GM21576 (cell line): ENCODE measurements around the gene AAK1.

ENCODE experiments used
- ATAC-seq: cut with Tn5 transposase; IDR thresholded peaks from one replicate; pipeline ENCODE4 v1.9.1; 2021; ENCODE audit warnings: mild to moderate bottlenecking, moderate library complexity; ENCODE audit not compliant: unreplicated experiment

The AAK1 gene

DNA sequence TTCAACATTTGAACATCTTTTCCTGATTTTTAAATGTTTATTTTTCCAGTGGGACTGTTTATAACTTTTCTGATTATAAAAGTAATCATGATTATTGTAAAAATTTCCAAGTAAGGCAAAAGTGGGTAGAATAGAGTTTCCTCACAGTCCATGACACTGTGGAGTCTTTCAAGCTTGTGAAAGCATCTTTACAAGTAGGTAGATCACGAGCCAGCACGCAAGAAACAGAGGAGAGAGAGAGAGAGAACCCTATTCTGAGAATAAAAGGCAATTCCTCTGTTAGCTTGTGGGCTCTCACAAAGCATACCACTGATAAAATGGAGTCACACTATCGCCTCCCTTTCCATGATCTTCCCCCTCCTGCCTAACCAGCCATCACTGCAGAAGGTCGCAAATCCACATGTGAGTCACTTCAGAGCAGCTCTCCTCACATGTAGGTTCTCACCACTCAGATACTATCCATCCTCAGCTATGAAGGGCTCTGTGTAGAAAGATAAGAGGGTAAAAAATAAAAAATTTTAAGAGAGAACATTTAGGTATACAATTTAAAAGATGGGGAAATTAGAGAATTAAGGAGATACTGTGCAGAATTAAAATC lies 40.3 kb downstream of the AAK1 start:
- ATAC-seq: no peak

DNA sequence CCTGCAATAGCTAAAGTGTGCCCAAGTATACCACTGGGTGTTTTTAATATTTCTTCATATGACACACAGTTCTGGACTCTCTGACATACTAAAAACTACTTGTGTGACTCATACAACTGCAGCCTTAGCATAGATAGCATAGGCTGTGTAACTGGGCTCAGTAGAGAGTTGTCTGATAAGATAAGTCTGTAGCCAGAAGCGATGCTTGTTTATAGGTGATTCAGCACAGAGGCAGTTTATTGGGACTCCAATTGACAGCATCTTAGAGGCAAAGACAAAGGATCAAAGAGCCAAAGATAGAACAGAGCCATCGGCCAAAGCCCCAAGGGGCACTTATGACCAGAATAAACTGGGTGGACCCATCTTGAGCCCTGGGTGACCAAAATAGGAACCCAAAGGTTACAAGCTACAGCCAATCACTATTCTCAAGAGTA lies 42.3 kb downstream of the AAK1 start:
- ATAC-seq: no peak

DNA sequence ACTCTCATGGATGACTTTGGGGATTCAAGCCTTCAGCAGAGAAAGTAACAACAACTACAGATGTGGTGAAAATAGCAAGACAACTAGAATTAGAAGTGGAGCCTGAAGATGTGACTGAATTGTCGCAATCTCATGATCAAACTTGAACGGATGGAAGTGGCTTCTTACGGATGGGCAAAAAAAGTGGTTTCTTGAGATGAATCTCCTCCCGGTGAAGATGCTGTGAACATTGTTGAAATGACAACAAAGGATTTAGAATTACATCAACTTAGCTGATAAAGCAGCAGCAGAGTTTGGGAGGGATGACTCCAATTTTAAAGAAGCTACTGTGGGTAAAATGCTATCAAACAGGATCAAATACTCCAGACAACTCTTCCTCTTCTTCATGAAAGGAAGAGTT lies 43.1 kb downstream of the AAK1 start:
- no peak for ATAC-seq

DNA sequence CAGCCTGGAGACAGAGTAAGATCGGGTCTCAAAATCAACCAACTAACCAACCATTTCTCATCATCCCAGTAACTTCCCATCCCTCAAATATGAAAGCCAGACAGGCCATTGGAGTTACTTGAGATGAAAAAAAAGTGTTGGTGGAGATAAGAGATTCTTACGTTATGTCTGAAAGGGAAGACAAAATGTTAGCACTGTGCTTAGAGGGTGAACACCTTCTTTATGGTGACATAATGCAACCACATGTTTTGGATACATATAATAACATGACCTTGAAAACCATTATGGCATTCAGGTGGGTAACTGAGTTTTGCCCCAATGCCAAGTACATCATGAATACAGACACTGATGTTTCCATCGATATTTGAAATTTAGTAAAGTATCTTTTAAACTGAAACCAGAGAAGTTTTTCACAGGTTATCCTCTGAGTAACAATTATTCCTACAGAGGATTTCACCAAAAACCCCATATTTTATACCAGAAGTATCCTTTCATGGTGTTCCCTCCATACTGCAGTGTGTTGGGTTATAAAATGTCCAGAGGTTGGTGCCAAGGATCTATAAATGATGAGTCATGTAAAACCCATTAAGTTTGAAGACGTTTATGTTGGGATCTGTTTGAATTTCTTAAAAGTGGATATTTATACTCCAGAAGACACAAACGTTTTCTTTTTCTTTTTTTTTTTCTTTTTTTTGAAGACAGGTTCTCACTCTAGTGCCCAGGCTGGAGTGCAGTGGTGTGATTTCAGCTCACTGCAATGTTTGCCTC lies 45.5 kb downstream of the AAK1 start:
- ATAC-seq: no peak

DNA sequence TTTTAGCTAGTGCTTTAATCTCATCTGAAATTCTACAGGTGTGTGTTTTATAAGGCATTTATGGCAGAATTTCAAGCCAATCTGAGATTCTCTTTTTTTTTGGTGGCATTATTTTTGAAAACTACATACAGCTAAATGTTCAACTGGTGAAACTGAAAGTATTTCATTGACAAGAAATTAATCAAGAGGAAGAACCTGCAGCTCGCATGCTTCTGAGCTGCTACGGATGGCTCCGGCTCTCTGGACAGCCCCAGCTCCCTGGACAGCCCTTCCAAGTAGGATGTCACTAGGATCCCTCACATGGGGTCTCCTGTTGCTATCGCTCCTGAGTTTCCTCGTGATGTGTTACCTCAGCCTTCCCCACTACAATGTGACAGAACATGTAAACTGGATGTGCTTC lies 46.4 kb downstream of the AAK1 start:
- no peak for ATAC-seq

DNA sequence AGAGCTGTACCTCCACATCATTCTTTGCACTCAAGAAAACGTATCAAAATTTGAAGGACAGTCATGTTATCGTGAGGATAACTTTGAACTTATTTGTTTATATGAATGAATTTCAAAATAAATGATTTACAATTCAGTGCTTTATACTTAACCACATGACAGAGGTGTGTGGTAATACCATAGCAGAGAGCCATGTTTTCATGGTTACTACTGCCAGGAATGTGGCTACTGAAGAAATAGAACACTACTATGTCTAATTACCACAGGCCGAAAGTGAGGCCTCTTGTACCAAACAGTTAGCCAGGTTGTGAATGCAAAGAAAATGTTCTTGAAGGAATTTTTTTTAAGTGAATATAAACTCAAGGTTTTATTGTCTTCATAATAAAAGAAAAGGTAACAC lies 49.2 kb downstream of the AAK1 start:
- ATAC-seq: no peak

DNA sequence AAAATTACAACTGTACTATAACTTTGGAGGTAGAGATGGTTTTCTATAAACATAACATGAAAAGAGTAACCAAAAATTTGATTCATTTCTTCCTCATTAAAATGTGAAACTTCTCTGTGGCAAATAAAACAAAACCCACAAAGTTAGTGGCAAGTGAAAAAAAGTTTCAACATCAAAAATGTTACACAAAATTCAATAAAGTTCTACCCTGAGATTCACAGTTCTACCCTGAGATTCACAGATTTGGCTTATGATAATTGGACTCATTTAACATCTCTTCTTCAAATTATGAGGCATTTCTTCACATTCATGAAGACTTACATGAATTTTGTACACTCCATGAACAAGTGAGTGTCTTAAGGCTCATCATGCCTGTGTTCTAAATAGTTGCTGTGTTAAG lies 51.0 kb downstream of the AAK1 start:
- no peak for ATAC-seq

DNA sequence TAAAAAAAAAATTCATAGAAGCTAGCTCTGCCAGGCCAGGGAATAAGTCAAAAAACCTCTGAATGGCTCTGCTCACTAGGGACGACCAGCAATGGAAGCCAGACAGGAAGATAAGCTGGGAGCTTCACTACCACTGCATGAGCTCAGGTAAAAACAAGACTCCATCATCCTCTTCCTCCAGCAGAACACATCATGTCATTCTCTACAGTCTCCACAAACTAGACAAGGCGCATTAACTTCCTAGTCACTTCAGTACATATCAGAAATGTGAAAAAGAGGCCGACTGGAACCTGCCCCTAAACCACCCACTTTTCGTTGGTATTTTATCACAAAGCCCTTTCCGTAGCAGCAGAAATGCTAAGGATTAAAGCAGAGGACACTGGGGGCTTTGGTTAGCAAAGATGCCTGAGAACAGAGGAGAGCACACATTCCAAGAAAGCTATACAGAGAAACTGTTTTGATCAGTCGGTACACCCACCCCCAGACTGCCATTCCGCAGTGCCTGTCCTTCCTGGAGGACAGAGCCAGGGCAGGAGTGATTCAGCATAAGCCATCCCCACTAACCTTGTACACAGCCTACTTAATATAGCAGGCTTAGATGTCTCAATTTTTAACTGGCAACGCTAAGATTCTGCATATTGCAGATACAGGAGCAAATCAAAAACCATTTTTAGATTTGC lies 53.4 kb downstream of the AAK1 start:
- no peak for ATAC-seq

DNA sequence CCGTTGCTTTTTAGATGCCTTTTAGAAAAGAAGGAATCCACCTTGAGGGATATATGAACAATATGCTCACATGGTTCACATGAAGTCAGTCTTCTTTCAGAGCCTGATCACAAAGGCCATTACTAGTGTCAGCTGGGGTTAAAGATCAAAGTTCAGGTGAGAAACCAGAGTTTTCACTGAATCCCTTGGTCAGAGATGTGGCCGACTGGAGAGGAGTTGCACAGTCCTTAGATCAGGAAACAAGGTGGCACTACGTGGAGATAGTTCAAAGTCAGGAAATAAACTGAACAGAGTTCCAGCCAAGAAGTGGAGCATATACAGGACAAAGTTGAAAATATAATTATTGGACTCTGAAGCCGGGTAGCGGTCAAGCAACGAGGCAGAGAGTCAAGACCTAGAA lies 54.6 kb downstream of the AAK1 start:
- no peak for ATAC-seq

DNA sequence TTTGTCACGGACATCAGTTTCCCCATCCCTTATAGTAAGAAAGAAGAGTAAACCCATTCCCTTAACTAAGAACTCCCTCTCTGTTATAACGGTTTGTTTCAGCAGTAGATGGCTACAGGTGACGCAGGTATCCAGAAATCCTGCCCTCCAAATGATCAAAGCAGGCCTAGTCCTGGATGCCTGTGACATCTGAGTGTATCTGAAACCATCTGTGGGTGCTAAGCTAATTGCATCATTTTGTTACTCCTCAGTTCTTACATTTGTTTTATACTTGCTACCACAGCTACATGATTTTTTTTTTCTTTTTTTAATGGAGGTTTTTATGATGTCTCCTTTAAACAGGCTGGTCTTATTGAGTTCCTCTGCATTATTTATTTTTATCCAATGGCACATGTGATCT lies 55.1 kb downstream of the AAK1 start:
- no peak for ATAC-seq

DNA sequence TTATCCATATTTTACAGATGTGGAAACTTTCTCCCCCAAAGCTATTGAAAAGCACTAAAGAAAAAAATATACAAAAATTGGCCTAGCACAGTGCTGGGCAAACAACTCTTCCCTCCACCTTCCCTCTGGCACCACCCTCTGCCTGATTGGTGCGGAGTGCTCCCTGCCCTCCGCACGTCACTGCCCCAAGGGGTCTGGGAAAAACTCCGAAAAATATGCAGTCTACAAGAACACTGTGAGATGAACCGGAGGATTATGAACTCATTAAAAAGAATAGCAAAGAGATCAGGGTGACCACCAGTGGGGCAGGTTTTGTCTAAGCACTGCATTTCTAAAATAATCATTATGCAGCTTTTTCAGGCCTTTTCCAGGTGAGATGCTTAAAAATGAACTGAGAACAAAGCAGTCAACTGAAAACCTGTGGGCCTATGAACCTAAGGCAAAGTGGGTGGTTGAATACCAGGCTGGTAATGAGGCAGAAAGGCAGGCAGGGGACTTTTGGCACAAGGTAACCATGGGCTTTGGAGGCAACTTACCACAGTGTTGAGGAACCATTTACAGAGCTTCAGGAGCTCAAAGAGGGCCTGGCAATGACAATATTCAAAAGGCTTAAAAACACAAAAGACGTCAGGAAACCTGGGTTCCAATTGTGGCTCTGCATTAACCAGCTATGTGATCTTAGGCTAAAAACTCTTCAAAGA lies 57.5 kb downstream of the AAK1 start:
- ATAC-seq: no peak

DNA sequence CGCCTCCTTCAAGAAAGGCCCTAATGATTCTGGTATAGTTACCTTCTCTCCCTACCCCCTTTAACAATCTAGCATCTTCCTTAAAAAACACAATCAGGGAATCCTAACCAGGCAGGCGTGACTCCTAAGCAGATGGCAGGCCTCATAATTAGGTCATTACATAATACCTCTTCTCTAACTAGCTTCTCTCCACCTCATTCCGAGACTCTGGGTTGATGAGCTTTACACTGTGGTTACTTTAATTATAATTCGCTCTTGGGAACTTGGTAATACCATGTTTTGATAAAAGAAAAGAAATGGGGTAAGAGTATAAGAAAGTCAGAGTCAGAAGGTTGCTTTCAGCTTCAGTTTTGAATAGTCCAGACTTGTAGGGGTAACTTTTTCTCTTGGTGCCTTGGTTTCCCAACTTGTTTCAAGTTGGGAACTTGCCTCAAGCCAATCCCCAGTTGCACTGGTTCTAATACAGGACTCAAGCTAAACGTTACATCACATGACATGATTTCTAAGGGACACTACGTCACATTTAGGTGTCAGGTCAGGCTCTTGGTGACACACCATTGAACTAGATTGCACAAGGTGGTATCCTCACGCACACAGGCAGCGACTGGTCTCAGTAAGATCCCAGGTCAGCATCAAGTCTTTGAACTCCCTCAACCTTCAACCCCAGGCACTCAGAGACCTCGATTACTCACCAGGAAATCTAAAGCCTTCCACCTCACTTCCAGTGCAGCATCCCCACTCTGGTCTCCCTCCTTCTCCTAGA lies 59.2 kb downstream of the AAK1 start:
- ATAC-seq: no peak

DNA sequence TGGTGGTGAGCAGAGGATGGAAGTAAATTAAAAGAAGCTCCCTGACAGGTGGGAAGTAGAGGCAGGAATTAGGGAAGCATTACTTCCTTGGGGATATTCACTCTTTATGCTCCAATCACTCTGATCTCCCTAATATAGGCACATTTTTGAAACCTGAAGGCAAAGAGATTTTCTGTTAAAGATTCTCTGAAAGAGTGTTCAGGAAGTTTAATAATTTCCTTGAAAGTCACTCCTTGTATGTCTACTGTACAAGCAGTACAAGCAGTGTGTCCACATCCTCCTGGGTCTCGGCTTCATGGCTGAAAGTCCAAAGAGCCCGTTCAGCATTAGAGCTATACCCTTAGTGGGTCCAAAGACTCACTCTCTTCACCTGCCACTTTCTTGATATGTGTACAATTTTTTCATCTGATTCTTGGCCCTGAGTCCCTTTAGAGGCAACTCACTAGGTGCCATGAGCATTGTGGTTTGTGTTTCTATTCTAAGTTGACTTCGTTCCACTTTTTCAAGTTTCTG lies 60.2 kb downstream of the AAK1 start:
- no peak for ATAC-seq

DNA sequence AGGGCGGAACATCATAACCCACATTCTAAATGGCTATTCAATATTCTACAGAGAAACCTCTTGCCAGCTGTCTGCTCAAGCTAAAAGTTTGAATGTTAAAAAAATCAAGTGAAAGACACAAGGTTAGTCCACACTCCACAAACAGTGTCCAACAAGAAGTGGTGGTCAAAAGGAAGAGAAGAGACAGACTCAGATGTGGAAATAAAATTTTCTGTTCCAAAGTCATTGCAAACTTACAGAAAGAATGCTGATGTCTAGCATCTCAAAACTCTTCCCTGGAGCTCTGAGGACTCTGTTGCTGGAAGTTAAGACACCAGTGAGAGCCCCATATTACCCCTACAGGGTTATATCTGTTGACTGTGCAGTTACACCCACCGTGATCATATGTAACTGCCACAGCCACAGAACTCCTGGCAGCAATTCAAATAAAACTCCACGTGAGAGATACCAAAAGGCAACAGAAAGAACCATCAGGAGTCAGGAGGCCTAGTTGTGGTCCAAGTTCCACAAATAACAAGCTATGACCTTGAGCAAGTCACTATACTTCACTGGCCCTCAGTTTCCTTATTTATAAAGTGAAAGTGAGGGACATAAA lies 60.9 kb downstream of the AAK1 start:
- no peak for ATAC-seq

DNA sequence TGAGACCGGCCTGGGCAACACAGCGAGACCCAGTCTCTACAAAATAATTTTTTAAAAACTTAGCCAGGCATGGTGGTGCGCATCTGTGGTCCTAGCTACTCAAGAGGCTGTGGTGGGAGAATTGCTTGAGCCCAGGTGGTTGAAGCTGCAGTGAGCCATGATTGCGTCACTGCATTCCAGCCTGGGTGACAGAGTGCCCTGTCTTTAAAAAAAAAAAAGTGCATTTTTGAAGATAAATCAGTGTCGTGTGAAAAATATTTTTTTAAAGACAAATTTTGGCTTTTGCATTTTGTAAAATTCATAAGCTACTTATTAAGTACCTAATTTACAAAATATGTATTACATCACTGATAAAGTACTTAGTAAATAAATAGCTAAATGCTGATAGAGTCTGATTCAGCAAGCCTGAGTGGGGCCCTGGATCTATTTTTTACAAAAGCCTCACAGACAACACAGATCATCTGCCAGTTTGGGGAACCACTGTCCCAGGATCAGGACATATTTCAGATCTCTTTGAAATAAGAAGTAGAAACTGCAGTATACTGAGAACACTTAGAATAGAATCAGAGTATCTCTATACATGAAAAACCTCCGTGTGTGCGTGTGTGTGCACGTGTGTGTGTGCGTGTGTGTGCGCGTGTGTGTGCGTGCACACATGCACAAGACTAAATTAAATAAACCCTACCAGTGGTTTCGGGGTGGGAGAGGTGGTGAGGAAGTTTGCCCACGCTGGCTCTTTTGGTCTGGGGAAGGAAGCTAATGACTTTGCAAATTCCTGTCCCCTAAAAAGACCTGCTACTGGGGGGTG lies 61.6 kb downstream of the AAK1 start:
- no peak for ATAC-seq

DNA sequence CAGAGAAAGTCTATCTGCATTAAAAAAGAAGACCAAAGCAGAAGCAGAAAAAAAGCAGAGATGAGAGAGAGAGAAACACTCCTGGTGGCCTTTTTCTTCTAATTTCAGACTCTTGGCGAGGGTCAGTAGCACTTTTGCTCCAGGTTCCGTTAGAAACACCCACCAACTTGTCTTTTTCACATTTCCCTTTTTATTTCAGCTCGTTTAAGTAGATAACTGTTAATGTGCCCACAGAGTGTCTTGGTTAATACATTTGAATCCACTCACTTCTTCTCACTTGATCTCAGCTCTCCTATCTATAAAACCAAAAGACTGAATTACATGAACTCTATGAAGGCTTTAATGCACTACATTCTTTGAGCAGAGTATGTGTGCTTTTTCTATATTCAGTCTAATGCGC lies 63.1 kb downstream of the AAK1 start:
- no peak for ATAC-seq

DNA sequence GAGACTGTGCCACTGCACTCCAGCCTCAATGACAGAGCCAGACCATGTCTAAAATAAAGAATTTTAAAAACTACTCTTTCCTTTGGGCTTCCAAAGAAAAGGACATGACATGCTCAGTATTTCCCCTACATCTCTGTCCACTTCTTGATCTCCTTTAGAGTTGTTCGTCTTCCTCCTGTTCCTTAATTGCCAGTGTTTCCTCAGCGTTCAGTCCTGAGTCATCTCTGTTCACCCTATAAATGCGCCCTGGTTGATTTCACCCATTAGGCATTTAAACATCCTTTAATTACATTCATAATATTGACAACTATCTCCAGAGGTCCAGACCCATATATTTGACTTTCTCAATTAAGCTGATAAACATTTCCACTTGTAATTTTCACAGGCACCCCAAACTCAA lies 64.0 kb downstream of the AAK1 start:
- no peak for ATAC-seq

DNA sequence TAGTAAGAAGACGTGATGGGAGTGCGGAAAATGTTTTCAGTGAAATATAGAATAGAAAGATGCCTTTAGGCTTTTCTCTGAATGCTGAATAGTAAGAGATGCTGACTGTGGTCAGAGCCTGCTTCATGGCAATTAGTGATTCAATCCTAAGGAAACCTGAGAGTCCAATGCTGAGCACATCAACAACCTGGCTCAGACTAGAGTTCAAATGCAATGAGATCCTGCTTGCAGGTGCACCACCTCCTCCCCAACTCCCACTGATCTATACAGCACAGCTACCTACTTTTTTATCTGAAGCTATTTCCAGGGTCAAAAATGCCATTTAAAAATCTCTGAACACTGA lies 65.4 kb downstream of the AAK1 start:
- no peak for ATAC-seq

DNA sequence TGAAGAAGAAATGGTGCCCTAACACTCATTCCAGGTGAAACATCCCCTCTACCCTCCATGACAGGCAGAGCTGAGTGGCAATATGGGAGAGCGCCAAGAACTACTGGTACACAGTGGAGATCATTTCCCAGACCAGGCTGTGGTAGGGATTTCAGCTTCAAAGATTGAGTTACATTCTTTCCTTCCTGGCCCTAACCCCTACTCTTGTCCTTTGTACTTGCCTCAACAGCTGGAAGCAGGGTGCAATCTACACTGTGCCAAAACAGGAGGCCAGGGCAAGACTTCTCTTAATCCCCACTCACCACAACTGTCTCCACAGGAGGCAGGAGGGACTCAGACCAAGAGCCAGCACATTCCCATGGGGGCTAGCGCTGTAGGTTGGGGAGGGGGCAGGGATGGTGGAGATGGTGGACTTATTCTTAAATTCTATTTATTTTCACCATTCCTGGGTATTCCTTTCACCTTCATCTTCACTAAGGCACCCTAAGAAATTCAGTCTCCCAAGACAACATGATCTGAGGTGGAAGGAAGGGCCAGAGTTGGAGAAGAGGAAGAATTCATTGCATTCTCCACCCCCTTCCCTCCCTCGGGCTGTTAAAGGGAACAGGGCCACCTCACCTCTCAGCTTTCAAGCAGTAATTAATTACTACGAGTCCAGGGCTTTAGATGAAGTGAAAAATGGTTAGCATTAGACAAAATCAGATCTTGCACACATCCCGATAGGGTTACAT lies 65.9 kb downstream of the AAK1 start:
- no peak for ATAC-seq
